Measurements from ENCODE around the gene EEPD1. TPM values are rescaled to one million over a fixed set of nuclear protein-coding genes. Genes with fewer than 3 reads are reported as not detected.

The EEPD1 gene
- total and polyA plus RNA-seq, 7 experiments from 2014 or later: 2.2 to 15.8 (median 11.3) TPM

- no peak overlapping the region for H3K27ac ChIP-seq (ENCODE audit: low read depth, low read length)
- peaks cover 0 to 2% (median 0%) of the 10 kb centered on the region in 7 donors for H3K4me1 Mint-ChIP-seq
- no peaks in the 10 kb centered on the region for H3K27me3 ChIP-seq (ENCODE audit: control insufficient read depth in 2 of 2, insufficient read depth in 2 of 2, low read length in 2 of 2)
- H3K4me1 ChIP-seq (ENCODE audit: control insufficient read depth in 2 of 2, insufficient read depth in 2 of 2, low read length in 2 of 2): no peaks in the 10 kb centered on the region
- peak overlapping the region in 1 of 9 donors; percentile 16 for H3K27ac Mint-ChIP-seq
- ATAC-seq (no peak), DNase-seq (no peak)
- intact Hi-C loops (cut with micrococcal nuclease): no loop called here
- H3K4me3 ChIP-seq (ENCODE audit: low read length): no peak overlapping the region
- H3K4me3 Mint-ChIP-seq: no peak overlapping the region
- no peaks in the 10 kb centered on the region for H3K36me3 ChIP-seq (ENCODE audit: control insufficient read depth in 2 of 3, insufficient read depth in 3 of 3, low read length in 3 of 3)
- CTCF ChIA-PET: interaction anchor here (0.7 kb wide), 1 partner anchor 24 kb away, joined by 3 read pairs; no protein-coding TSS in a partner anchor
- POLR2A ChIA-PET: no interaction called here
- H3K9me3 ChIP-seq (ENCODE audit: control insufficient read depth in 2 of 3, low read length in 3 of 3): no peaks in the 10 kb centered on the region
- no peaks in the 10 kb centered on the region for H3K9me3 Mint-ChIP-seq
- peaks cover 0 to 3% (median 0%) of the 10 kb centered on the region in 5 donors for H3K27me3 Mint-ChIP-seq
- H3K36me3 Mint-ChIP-seq: no peaks in the 10 kb centered on the region
Measured at GRCh38 chr7:36180121-36180520, 27.1 kb downstream of the EEPD1 start.

GRCh38 chr7:36181668-36182067 is 28.6 kb downstream of the EEPD1 start:
- Mint-ChIP-seq H3K4me3 (no peak overlapping the region), H3K9me3 (peaks cover 0 to 3% (median 0%) of the 10 kb centered on the region in 11 donors), H3K27me3 (peaks cover 0 to 3% (median 0%) of the 10 kb centered on the region in 5 donors), H3K27ac (no peak overlapping the region), H3K36me3 (peaks cover 0 to 6% (median 0%) of the 10 kb centered on the region in 5 donors), H3K4me1 (peaks cover 0 to 2% (median 0%) of the 10 kb centered on the region in 7 donors)
- no peaks in the 10 kb centered on the region for H3K27me3 ChIP-seq (ENCODE audit: control insufficient read depth in 2 of 2, insufficient read depth in 2 of 2, low read length in 2 of 2)
- ATAC-seq (no peak), DNase-seq (no peak)
- H3K9me3 ChIP-seq (ENCODE audit: control insufficient read depth in 2 of 3, low read length in 3 of 3): no peaks in the 10 kb centered on the region
- H3K27ac ChIP-seq (ENCODE audit: low read depth, low read length): no peak overlapping the region
- intact Hi-C loops (cut with micrococcal nuclease): no loop called here
- no peaks in the 10 kb centered on the region for H3K4me1 ChIP-seq (ENCODE audit: control insufficient read depth in 2 of 2, insufficient read depth in 2 of 2, low read length in 2 of 2)
- POLR2A ChIA-PET: interaction anchor here (0.6 kb wide), 1 partner anchor 267 kb away, joined by 3 read pairs; no protein-coding TSS in a partner anchor
- no peaks in the 10 kb centered on the region for H3K36me3 ChIP-seq (ENCODE audit: control insufficient read depth in 2 of 3, insufficient read depth in 3 of 3, low read length in 3 of 3)
- H3K4me3 ChIP-seq (ENCODE audit: low read length): no peak overlapping the region
- CTCF ChIA-PET: no interaction called here

- ATAC-seq (no peak), DNase-seq (no peak)
- H3K27me3 ChIP-seq (ENCODE audit: control insufficient read depth in 2 of 2, insufficient read depth in 2 of 2, low read length in 2 of 2): no peaks in the 10 kb centered on the region
- H3K9me3 Mint-ChIP-seq: peaks cover 0 to 3% (median 0%) of the 10 kb centered on the region in 11 donors
- H3K36me3 Mint-ChIP-seq: peaks cover 0 to 6% (median 0%) of the 10 kb centered on the region in 5 donors
- H3K4me1 Mint-ChIP-seq: peaks cover 0 to 2% (median 0%) of the 10 kb centered on the region in 7 donors
- H3K9me3 ChIP-seq (ENCODE audit: control insufficient read depth in 2 of 3, low read length in 3 of 3): no peaks in the 10 kb centered on the region
- no peak overlapping the region for H3K4me3 ChIP-seq (ENCODE audit: low read length)
- intact Hi-C loops (cut with micrococcal nuclease): no loop called here
- POLR2A ChIA-PET: no interaction called here
- H3K27me3 Mint-ChIP-seq: peaks cover 0 to 5% (median 0%) of the 10 kb centered on the region in 5 donors
- no peaks in the 10 kb centered on the region for H3K36me3 ChIP-seq (ENCODE audit: control insufficient read depth in 2 of 3, insufficient read depth in 3 of 3, low read length in 3 of 3)
- no peak overlapping the region for H3K4me3 Mint-ChIP-seq
- H3K27ac Mint-ChIP-seq: no peak overlapping the region
- H3K4me1 ChIP-seq (ENCODE audit: control insufficient read depth in 2 of 2, insufficient read depth in 2 of 2, low read length in 2 of 2): no peaks in the 10 kb centered on the region
- CTCF ChIA-PET: no interaction called here
- no peak overlapping the region for H3K27ac ChIP-seq (ENCODE audit: low read depth, low read length)
Measured at GRCh38 chr7:36182854-36183604, 30.0 kb downstream of the EEPD1 start.

- no peaks in the 10 kb centered on the region for H3K36me3 ChIP-seq (ENCODE audit: control insufficient read depth in 2 of 3, insufficient read depth in 3 of 3, low read length in 3 of 3)
- no peaks in the 10 kb centered on the region for H3K4me1 ChIP-seq (ENCODE audit: control insufficient read depth in 2 of 2, insufficient read depth in 2 of 2, low read length in 2 of 2)
- POLR2A ChIA-PET: no interaction called here
- CTCF ChIA-PET: no interaction called here
- no peaks in the 10 kb centered on the region for H3K27me3 ChIP-seq (ENCODE audit: control insufficient read depth in 2 of 2, insufficient read depth in 2 of 2, low read length in 2 of 2)
- no peak overlapping the region for H3K4me3 ChIP-seq (ENCODE audit: low read length)
- Mint-ChIP-seq H3K27ac (no peak overlapping the region), H3K27me3 (peaks cover 0 to 5% (median 0%) of the 10 kb centered on the region in 5 donors), H3K4me1 (peaks cover 0 to 6% (median 0%) of the 10 kb centered on the region in 7 donors), H3K4me3 (no peak overlapping the region), H3K36me3 (peaks cover 0 to 6% (median 0%) of the 10 kb centered on the region in 5 donors), H3K9me3 (peaks cover 0 to 3% (median 0%) of the 10 kb centered on the region in 11 donors)
- no peak for DNase-seq
- intact Hi-C loops (cut with micrococcal nuclease): no loop called here
- no peaks in the 10 kb centered on the region for H3K9me3 ChIP-seq (ENCODE audit: control insufficient read depth in 2 of 3, low read length in 3 of 3)
- no peak for ATAC-seq
- H3K27ac ChIP-seq (ENCODE audit: low read depth, low read length): no peak overlapping the region
Measured at GRCh38 chr7:36185092-36185491, 32.0 kb downstream of the EEPD1 start.

- Mint-ChIP-seq H3K36me3 (peaks cover 0 to 6% (median 0%) of the 10 kb centered on the region in 5 donors), H3K4me1 (peaks cover 0 to 6% (median 0%) of the 10 kb centered on the region in 7 donors), H3K4me3 (no peak overlapping the region), H3K9me3 (peaks cover 0 to 3% (median 0%) of the 10 kb centered on the region in 11 donors), H3K27ac (no peak overlapping the region), H3K27me3 (peaks cover 0 to 5% (median 0%) of the 10 kb centered on the region in 5 donors)
- Histone ChIP-seq H3K27me3 (ENCODE audit: control insufficient read depth in 2 of 2, insufficient read depth in 2 of 2, low read length in 2 of 2) (no peaks in the 10 kb centered on the region), H3K36me3 (ENCODE audit: control insufficient read depth in 2 of 3, insufficient read depth in 3 of 3, low read length in 3 of 3) (no peaks in the 10 kb centered on the region), H3K4me3 (ENCODE audit: low read length) (no peak overlapping the region), H3K27ac (ENCODE audit: low read depth, low read length) (no peak overlapping the region), H3K4me1 (ENCODE audit: control insufficient read depth in 2 of 2, insufficient read depth in 2 of 2, low read length in 2 of 2) (no peaks in the 10 kb centered on the region), H3K9me3 (ENCODE audit: control insufficient read depth in 2 of 3, low read length in 3 of 3) (no peaks in the 10 kb centered on the region)
- intact Hi-C loops (cut with micrococcal nuclease): no loop called here
- DNase-seq (no peak), ATAC-seq (no peak)
- POLR2A ChIA-PET: no interaction called here
- CTCF ChIA-PET: no interaction called here
Measured at GRCh38 chr7:36185756-36186155, 32.7 kb downstream of the EEPD1 start.

- ATAC-seq (no peak), DNase-seq (no peak)
- Mint-ChIP-seq H3K36me3 (peaks cover 0 to 6% (median 0%) of the 10 kb centered on the region in 5 donors), H3K27me3 (peaks cover 0 to 4% (median 0%) of the 10 kb centered on the region in 5 donors), H3K4me3 (no peak overlapping the region), H3K9me3 (peaks cover 0 to 3% (median 0%) of the 10 kb centered on the region in 11 donors), H3K4me1 (peaks cover 0 to 8% (median 0%) of the 10 kb centered on the region in 7 donors), H3K27ac (no peak overlapping the region)
- Histone ChIP-seq H3K27me3 (ENCODE audit: control insufficient read depth in 2 of 2, insufficient read depth in 2 of 2, low read length in 2 of 2) (no peaks in the 10 kb centered on the region), H3K27ac (ENCODE audit: low read depth, low read length) (no peak overlapping the region), H3K4me3 (ENCODE audit: low read length) (no peak overlapping the region), H3K36me3 (ENCODE audit: control insufficient read depth in 2 of 3, insufficient read depth in 3 of 3, low read length in 3 of 3) (no peaks in the 10 kb centered on the region), H3K4me1 (ENCODE audit: control insufficient read depth in 2 of 2, insufficient read depth in 2 of 2, low read length in 2 of 2) (no peaks in the 10 kb centered on the region), H3K9me3 (ENCODE audit: control insufficient read depth in 2 of 3, low read length in 3 of 3) (no peaks in the 10 kb centered on the region)
- CTCF ChIA-PET: interaction anchor here (0.7 kb wide), 1 partner anchor 131 kb away, joined by 3 read pairs; no protein-coding TSS in a partner anchor
- intact Hi-C loops (cut with micrococcal nuclease): no loop called here
- POLR2A ChIA-PET: no interaction called here
Measured at GRCh38 chr7:36186359-36187121, 33.5 kb downstream of the EEPD1 start.
